NCI-H526 (cell line): ENCODE results near the gene SLC44A3.
A peak's percentile ranks its signal among the peaks of the same experiment; 100 is the strongest.

Experiments
- DNase-seq, 2 experiments: peaks; one replicate each; lab custom pipeline; 2025; lab: John Stamatoyannopoulos, UW

The SLC44A3 gene

DNA sequence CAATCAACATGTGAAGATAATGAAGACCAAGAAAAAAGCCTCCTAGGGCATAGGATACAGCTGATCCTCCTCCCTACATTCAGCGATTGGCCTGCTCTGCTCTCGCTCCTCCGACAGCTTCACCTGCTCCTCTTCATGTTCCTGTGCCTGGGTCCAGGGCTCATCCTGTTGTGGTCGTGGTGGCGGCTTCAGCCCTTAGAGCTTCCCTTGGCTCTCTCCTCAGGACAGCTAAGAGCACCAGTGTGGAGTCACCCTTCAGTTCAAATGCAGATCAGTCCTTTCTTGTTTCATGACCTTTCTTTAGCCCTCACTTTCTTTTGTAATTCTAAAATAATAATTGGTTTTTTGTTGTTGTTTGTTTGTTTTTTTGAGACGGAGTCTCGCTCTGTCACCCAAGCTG lies 88.0 kb downstream of the SLC44A3 start:
- no peak for DNase-seq

DNA sequence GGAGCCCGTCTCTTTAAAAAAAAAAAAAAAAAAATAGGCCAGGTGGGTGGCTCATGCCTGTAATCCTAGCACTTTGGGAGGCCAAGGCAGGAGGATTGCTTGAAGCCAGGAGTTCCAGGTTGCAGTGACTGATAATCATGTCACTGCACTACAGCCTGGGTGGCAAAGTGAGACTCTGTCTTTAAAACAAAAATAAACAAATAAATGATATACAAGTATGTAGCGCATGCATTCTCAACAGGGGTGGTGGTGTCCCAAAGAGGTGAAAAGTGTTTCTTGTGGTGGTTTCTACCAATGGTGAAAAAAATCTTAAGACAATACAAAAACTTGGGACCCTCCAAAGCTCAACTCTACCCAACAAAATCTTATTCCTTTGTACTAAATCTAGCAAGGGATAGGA lies 88.8 kb downstream of the SLC44A3 start:
- DNase-seq, result no peak

GRCh38 chr1:94909486-94909885 lies 89.3 kb downstream of the SLC44A3 start:
- DNase-seq, result no peak

DNA sequence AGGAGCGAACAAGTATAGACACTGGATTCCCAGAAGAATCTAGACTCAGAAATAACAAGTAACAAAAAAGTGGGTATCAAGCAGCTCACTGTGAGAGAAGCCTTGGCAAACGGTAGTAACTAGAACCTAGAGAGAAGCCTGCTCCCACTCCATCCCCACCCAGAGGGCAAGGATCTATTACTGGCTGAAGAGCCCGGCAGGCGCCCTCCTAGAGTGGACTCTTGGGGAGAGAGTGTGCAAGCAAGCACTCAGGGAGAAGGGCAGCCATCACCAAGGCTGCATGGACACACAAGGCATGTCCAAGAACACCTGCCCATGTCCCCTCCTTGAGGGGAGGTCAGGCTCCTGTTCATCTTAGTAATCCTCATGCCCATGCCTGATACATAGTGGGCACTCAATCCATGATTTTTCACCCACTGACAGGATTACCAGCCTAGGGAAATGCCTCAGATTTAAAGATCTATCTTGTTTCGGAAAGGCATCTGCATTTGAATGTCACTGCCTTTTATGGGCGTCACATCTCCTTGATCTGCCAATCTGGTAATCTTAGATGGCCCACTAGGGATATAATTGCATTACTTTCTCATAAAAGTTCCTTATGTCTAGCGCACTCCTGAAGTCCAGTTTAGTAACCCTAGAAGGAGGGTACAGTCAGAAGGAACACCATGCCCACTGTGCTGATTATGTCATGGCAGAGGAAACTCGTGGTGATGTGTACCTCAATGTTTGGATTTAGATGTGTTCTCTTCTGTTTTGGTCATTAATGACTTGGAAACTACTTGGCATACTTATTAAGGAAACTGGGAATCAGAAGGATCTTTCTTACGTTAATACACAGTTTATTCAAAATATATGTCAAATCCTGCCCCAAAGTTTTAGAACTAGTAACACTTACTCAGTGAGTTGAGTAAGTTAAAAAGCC lies 92.4 kb downstream of the SLC44A3 start:
- DNase-seq, result no peak

GRCh38 chr1:94917251-94917650 lies 97.1 kb downstream of the SLC44A3 start:
- no peak for DNase-seq

- DNase-seq, result no peak
Observed at GRCh38 chr1:94919241-94920030, 99.3 kb downstream of the SLC44A3 start.

GRCh38 chr1:94920061-94920460 lies 99.9 kb downstream of the SLC44A3 start:
- no peak for DNase-seq

- no peak for DNase-seq
Observed at GRCh38 chr1:94921977-94922376, 101.8 kb downstream of the SLC44A3 start.

- DNase-seq, result no peak
Observed at GRCh38 chr1:94922761-94923331, 102.7 kb downstream of the SLC44A3 start.

GRCh38 chr1:94925004-94925403 lies 104.8 kb downstream of the SLC44A3 start:
- peak; percentile 50 to 73 for DNase-seq

DNA sequence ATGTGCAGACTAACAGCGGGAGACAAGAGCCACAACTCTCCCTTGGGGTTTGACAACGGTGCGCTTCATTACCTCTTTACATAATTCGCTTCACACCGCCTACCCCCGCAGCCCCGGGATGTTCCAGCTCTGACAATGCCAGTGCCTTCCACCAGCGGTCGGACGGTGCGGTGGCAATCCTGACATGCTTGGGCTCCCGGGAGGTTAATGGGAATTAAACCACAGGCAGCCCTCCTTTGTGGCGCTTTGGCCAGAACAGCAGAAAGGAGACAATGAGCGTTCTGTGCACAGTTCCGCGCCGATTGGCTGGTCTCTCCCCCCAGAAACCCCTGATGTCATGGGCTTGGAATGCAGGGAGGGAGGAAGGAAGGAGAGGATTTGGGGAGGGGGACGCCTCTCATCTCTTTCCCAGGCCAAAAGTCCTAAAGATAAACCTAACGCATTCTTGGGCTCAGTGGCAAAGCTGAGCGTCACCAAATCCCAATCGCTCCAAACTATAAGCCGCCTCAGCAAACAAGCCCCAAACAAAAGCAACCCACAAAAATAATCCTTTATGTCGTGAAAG lies 105.5 kb downstream of the SLC44A3 start:
- DNase-seq, result peak; percentile 83 to 89

DNA sequence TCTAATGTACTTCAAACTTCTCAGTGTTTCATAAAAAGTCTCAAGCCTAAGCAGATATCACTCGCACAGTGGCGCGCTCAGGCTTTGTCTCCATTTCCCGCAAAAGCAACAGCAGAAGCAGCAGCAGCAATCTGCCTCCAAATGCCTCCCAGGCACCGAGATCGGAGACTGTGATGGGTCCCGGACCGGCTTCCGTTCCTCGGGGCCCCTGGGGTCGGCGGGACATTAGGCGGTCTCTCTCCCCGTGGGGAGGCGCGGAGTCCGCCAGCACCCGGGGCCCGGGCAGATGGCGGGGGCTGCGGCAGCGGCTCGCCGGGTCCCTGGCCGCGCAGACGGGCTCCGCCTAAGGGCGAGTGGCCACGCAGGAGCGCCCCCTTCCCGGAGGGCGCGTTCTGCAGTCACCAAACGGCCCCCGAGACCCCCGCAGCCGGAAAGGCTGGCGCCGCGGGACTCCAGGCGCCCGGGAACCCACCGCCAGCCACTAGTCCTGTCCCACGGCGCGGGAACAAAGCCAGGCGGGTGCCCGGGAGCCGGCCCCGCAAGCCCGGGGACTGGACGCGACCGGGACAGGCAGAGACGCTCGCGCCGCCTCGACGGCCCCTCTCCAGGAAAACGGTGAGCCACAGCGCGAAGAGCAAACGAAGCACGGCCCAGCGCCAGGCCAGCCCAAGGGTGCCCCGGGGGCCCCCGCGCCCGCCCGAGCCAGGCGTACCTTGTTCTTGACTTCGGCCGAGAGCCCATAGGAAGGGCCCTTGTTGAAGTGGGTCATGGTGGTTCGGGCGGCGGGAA lies 106.2 kb downstream of the SLC44A3 start:
- peak; percentile 40 to 87 for DNase-seq

- DNase-seq, result peak; percentile 63 to 97
Observed at GRCh38 chr1:94926915-94927404, 106.8 kb downstream of the SLC44A3 start, which contains the start of gene CNN3. TSS of gene CNN3 (minus strand) at chr1:94927110. CDS start at chr1:94926894, 216 bp downstream.

- DNase-seq, result peak; percentile 65 to 89
Observed at GRCh38 chr1:94927405-94928175, 107.4 kb downstream of the SLC44A3 start.

- DNase-seq, result no peak
Observed at GRCh38 chr1:94928293-94928939, 108.3 kb downstream of the SLC44A3 start.

GRCh38 chr1:94929351-94930217 lies 109.4 kb downstream of the SLC44A3 start:
- no peak for DNase-seq

DNA sequence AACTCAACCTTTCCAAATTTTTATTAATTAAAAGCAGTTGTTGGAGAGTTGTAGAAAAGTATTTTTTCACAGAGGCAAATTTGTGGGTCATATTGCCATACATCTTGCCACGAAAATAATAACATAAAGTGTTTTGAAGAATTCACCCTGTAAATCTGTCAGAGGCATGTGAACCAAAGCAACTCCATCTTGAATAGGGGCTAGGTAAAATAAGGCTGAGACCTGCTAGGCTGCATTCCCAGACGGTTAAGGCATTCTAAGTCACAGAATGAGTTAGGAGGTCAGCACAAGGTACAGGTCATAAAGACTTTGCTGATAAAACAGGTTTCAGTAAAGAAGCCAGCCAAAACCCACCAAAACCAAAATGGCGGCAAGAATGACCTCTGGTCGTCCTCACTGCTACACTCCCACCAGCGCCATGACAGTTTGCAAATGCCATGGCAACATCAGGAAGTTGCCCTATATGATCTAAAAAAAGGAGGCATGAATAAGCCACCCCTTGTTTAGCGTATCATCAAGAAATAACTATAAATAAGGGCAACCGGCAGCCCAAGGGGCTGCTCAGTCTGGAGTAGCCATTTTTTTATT lies 111.2 kb downstream of the SLC44A3 start:
- no peak for DNase-seq

DNA sequence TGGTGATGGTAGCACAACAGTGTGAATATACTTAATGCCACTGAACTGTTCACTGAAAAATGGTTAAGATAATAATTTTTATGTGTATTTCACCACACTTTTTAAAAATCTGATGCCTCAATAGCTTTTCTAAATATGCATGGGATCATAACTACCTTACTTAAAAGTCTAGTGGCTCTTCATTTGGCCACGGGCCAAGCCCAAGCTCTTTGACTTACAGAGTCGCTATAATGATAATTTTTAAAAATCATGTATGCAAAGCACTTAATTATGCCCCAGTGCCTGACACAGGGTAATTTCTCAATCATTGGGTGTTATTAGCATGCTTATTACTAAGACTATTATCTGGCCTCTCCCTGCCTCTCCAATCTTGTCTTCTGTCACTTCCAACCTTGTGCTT lies 114.4 kb downstream of the SLC44A3 start:
- no peak for DNase-seq
